Panc1 (cell line): ENCODE measurements around the gene TNNI3K. TPM values are rescaled to one million over a fixed set of nuclear protein-coding genes. Genes with fewer than 3 reads are reported as not detected.

Source experiments
- ATAC-seq: fragments of 200-7000 bp; cut with Tn5 transposase; 2 replicates; pipeline ENCODE4 v1.9.1; 2020; ENCODE audit warnings: mild to moderate bottlenecking, moderate library complexity
- BruUV-seq: library from RNA; stranded (reverse); fragments of 400-500 nt; replicated peaks from 2 replicates; lab custom pipeline; 2021; lab: Mats Ljungman, UMichigan
- CTCF ChIA-PET: fragments of 300-600 bp; sonication (Branson Sonifier 250); formaldehyde crosslinking; loops from one replicate; lab custom pipeline; 2022; ENCODE audit warnings: antibody characterized with exemption; lab: Charles Lee
- POLR2A ChIA-PET: fragments of 300-600 bp; sonication (Branson Sonifier 250); formaldehyde crosslinking; loops from one replicate; lab custom pipeline; 2022; ENCODE audit warnings: antibody characterized with exemption; lab: Charles Lee
- DNase-seq: peaks from one replicate; pipeline ENCODE4 v3.0.0-alpha.2; 2010; ENCODE audit warnings: low read depth, low spot score
- H3K27ac ChIP-seq: 2 replicates; pipeline ENCODE4 v1.5.1; 2011; ENCODE audit warnings: mild to moderate bottlenecking, low read length, inconsistent platforms
- H3K27me3 ChIP-seq: fragments of 200-500 bp; sonication (Bioruptor generic); 2 replicates; pipeline ENCODE4 v1.6.0; 2014; ENCODE audit warnings: low read length, inconsistent platforms; ENCODE audit not compliant: control insufficient read depth, insufficient read depth
- H3K36me3 ChIP-seq: fragments of 200-500 bp; sonication (Bioruptor generic); 2 replicates; pipeline ENCODE4 v1.5.1; 2014; ENCODE audit warnings: inconsistent platforms, mild to moderate bottlenecking, low read length, moderate library complexity; ENCODE audit not compliant: control insufficient read depth, insufficient read depth
- H3K4me1 ChIP-seq: 2 replicates; pipeline ENCODE4 v1.5.1; 2011; ENCODE audit warnings: inconsistent platforms, mild to moderate bottlenecking, low read length, moderate library complexity; ENCODE audit not compliant: control insufficient read depth, insufficient read depth
- H3K4me3 ChIP-seq, 2 experiments: 2 replicates each; pipeline ENCODE4 v1.5.1; 2011 to 2012; ENCODE audit warnings: low read depth in 2 of 2, low read length in 2 of 2, mild to moderate bottlenecking in 2 of 2, inconsistent platforms in 1 of 2, moderate library complexity in 1 of 2
- H3K9me3 ChIP-seq: fragments of 200-500 bp; sonication (Bioruptor generic); 2 replicates; pipeline ENCODE4 v1.5.1; 2014; ENCODE audit warnings: low read depth, mild to moderate bottlenecking, inconsistent platforms, low read length, moderate library complexity; ENCODE audit not compliant: control insufficient read depth, insufficient read depth
- POLR2AphosphoS5 ChIP-seq: IDR thresholded peaks from 2 replicates; pipeline ENCODE4 v1.6.1; 2012; ENCODE audit warnings: mild to moderate bottlenecking, low read depth, low read length, moderate library complexity
- SIN3A ChIP-seq: IDR thresholded peaks from 2 replicates; pipeline ENCODE4 v1.6.1; 2012; ENCODE audit warnings: low read depth, mild to moderate bottlenecking, low read length, moderate library complexity, borderline replicate concordance; ENCODE audit not compliant: insufficient read depth
- TCF7L2 ChIP-seq: IDR thresholded peaks from 2 replicates; pipeline ENCODE4 v1.6.1; 2011; ENCODE audit warnings: mild to moderate bottlenecking, low read depth, low read length, inconsistent platforms
- in situ Hi-C: cut with HindIII; loops from 2 replicates; pipeline ENCODE4 v1.10.0; 2016; ENCODE audit warnings: low sequenced_read_pairs, low pct_unique_long_range_greater_than_20kb
- intact Hi-C: fragments of 100-400 bp; cut with micrococcal nuclease; formaldehyde crosslinking; loops from one replicate; pipeline ENCODE4 v1.10.0; 2022; ENCODE audit not compliant: unreplicated experiment
- total RNA-seq: library from RNA; stranded (reverse); gene quantifications from one replicate; pipeline ENCODE4 v1.2.1, GENCODE V29; 2021; ENCODE audit not compliant: unreplicated experiment
- TF ChIP-seq, protein P1 (sequence below): fragments of 450-650 bp; IDR thresholded peaks from 2 replicates; pipeline ENCODE4 v1.5.1; 2017; ENCODE audit warnings: mild to moderate bottlenecking
- TF ChIP-seq, protein P2 (sequence below), 2 experiments: IDR thresholded peaks; 2 replicates each; pipeline ENCODE4 v1.6.1; 2011 to 2012; ENCODE audit warnings: low read depth in 2 of 2, control low read depth in 1 of 2, low read length in 1 of 2, mild to moderate bottlenecking in 1 of 2, moderate library complexity in 1 of 2; ENCODE audit not compliant: insufficient read depth in 1 of 2

TNNI3K gene
- total RNA-seq, 1 experiment from 2014 or later, result not detected

DNA sequence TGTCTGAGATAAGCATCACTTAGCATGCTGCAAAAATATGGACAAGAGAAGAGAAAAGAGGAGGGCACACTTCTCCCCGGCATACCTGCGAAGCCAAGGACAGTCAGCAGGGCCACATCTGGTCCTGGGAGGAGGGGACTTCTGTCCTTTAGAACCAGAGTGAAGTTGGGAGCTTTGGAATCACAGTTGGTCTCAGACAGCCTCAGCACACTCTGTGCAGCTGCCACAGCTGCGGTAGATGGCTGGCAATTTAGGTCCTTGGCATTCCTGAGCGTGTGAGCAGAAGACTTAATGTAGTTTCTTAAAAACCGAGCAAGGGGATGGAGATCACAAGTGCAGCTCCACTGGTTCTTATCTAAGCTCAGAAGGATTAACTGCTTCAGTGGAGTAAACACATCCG is 244.9 kb downstream of the TNNI3K start:
- TF ChIP-seq TCF7L2 (no peak), SIN3A (no peak), POLR2AphosphoS5 (no peak)
- TF ChIP-seq, protein P1, sequence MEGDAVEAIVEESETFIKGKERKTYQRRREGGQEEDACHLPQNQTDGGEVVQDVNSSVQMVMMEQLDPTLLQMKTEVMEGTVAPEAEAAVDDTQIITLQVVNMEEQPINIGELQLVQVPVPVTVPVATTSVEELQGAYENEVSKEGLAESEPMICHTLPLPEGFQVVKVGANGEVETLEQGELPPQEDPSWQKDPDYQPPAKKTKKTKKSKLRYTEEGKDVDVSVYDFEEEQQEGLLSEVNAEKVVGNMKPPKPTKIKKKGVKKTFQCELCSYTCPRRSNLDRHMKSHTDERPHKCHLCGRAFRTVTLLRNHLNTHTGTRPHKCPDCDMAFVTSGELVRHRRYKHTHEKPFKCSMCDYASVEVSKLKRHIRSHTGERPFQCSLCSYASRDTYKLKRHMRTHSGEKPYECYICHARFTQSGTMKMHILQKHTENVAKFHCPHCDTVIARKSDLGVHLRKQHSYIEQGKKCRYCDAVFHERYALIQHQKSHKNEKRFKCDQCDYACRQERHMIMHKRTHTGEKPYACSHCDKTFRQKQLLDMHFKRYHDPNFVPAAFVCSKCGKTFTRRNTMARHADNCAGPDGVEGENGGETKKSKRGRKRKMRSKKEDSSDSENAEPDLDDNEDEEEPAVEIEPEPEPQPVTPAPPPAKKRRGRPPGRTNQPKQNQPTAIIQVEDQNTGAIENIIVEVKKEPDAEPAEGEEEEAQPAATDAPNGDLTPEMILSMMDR, result no peak
- TF ChIP-seq, protein P2, sequence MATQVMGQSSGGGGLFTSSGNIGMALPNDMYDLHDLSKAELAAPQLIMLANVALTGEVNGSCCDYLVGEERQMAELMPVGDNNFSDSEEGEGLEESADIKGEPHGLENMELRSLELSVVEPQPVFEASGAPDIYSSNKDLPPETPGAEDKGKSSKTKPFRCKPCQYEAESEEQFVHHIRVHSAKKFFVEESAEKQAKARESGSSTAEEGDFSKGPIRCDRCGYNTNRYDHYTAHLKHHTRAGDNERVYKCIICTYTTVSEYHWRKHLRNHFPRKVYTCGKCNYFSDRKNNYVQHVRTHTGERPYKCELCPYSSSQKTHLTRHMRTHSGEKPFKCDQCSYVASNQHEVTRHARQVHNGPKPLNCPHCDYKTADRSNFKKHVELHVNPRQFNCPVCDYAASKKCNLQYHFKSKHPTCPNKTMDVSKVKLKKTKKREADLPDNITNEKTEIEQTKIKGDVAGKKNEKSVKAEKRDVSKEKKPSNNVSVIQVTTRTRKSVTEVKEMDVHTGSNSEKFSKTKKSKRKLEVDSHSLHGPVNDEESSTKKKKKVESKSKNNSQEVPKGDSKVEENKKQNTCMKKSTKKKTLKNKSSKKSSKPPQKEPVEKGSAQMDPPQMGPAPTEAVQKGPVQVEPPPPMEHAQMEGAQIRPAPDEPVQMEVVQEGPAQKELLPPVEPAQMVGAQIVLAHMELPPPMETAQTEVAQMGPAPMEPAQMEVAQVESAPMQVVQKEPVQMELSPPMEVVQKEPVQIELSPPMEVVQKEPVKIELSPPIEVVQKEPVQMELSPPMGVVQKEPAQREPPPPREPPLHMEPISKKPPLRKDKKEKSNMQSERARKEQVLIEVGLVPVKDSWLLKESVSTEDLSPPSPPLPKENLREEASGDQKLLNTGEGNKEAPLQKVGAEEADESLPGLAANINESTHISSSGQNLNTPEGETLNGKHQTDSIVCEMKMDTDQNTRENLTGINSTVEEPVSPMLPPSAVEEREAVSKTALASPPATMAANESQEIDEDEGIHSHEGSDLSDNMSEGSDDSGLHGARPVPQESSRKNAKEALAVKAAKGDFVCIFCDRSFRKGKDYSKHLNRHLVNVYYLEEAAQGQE (IDR thresholded peaks at IDR 0.05; ENCODE audit: insufficient read depth in 1 of 2, low read depth in 2 of 2, low read length in 1 of 2), result no peak
- H3K27ac ChIP-seq, result no peak overlapping the region
- H3K9me3 ChIP-seq, result no peaks in the 10 kb centered on the region
- no peaks in the 10 kb centered on the region for H3K36me3 ChIP-seq
- H3K27me3 ChIP-seq, result no peaks in the 10 kb centered on the region
- in situ Hi-C loops (no loop called here), intact Hi-C loops (no loop called here)
- no TSS peak for BruUV-seq
- DNase-seq, result no peak
- POLR2A ChIA-PET, result no interaction called here
- no peaks in the 10 kb centered on the region for H3K4me1 ChIP-seq
- CTCF ChIA-PET, result no interaction called here
- no peak overlapping the region for H3K4me3 ChIP-seq
- ATAC-seq, result no peak

DNA sequence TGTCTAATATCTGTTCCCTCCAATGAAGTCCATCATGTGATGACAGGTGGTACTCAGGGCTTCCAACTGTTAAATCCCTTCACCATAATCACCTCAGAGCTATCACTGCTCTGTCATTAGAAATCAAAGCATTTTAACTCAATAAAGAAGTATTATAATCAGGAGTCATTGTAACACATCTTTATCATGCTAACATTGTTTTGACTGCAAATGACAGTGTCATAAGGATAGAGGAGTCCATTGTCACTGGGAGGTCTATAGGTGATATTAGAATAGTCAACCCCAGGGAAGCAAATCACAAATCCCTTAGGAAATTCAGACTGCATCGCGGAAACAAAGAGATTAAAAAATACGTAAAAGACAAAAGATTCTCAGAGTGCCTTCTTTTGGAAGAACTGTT is 246.4 kb downstream of the TNNI3K start:
- H3K36me3 ChIP-seq, result no peaks in the 10 kb centered on the region
- intact Hi-C loops, result no loop called here
- no TSS peak for BruUV-seq
- no peaks in the 10 kb centered on the region for H3K27me3 ChIP-seq
- no peak for ATAC-seq
- ChIA-PET POLR2A (no interaction called here), CTCF (no interaction called here)
- no peak for TF ChIP-seq POLR2AphosphoS5
- TF ChIP-seq, protein P1, result no peak
- TF ChIP-seq, protein P2 (IDR thresholded peaks at IDR 0.05; ENCODE audit: insufficient read depth in 1 of 2, low read depth in 2 of 2, low read length in 1 of 2), result no peak
- TF ChIP-seq TCF7L2, result no peak
- no peak for TF ChIP-seq SIN3A
- H3K4me3 ChIP-seq, result no peak overlapping the region
- in situ Hi-C loops, result no loop called here
- no peaks in the 10 kb centered on the region for H3K4me1 ChIP-seq
- no peaks in the 10 kb centered on the region for H3K9me3 ChIP-seq
- DNase-seq, result no peak
- no peak overlapping the region for H3K27ac ChIP-seq
